ENCODE measurements around the gene ECEL1. TPM values are rescaled to one million over a fixed set of nuclear protein-coding genes. Genes with fewer than 3 reads are reported as not detected.
A peak's percentile ranks its signal among the peaks of the same experiment; 100 is the strongest.

The ECEL1 gene
- not detected in 2 replicates for total RNA-seq (2012; rRNA removed)
- not detected in 2 replicates for polyA plus RNA-seq (2012; rRNA removed)
- polyA plus RNA-seq (2012; cell fraction: cytosol; rRNA removed), result not detected in 2 replicates
- polyA plus RNA-seq (2012; cell fraction: nucleus; rRNA removed; ENCODE audit: low replicate concordance), result not detected in 2 replicates
- Bru-seq, nascent RNA, result not detected
- not detected for BruChase-seq, experiment 1, labeled RNA remaining after a 6-hour chase
- BruChase-seq, experiment 2, labeled RNA remaining after a 2-hour chase, result not detected
- long read RNA-seq, result 0 reads

- H4K91ac ChIP-seq (ENCODE audit: insufficient read depth, low read depth, low read length), result no peak within 1 kb of the TSS
- no peak within 1 kb of the TSS for H2BK5ac ChIP-seq (ENCODE audit: low read depth, low read length, poor library complexity, severe bottlenecking)
- H3K9me1 ChIP-seq (ENCODE audit: insufficient read depth, low read length), result no peaks in the 10 kb centered on the region
- no TSS peak for BruUV-seq (replicated peaks)
- H3K36me3 ChIP-seq (ENCODE audit: control insufficient read depth, insufficient read depth, low read length), result no peaks in the 10 kb centered on the region
- H3K9ac ChIP-seq (ENCODE audit: low read depth, low read length), result no peak within 1 kb of the TSS
- H3K56ac ChIP-seq (ENCODE audit: extremely low read depth, insufficient read depth, low read length), result no peak within 1 kb of the TSS
- ChIA-PET CTCF (no interaction called here), POLR2A (ENCODE audit: unreplicated experiment) (no interaction called here)
- H2BK120ac ChIP-seq (ENCODE audit: low read depth, low read length), result no peak within 1 kb of the TSS
- H3K4me2 ChIP-seq (ENCODE audit: low read depth, low read length), result no peak within 1 kb of the TSS
- WGBS, 2 experiments (ENCODE audit: extremely low coverage in 2 of 2, insufficient read length in 1 of 2), result 1% methylated on average over 33 of the region's 102 CpGs; no CpG with 5 or more reads in 1 of the 2 experiments
- ATAC-seq (ENCODE audit: low read depth) (peak; percentile 35; the same call in 1 of the 2 replicates), DNase-seq (no peak)
- H3K27me3 ChIP-seq (ENCODE audit: control insufficient read depth, insufficient read depth, low read length), result peaks cover 66% of the 10 kb centered on the region
- no peak within 1 kb of the TSS for H4K5ac ChIP-seq (ENCODE audit: low read depth, low read length)
- H3K23ac ChIP-seq (ENCODE audit: low read depth, low read length), result no peak within 1 kb of the TSS
- no peaks in the 10 kb centered on the region; the same call in 1 of the 2 replicates for H3K4me1 ChIP-seq (ENCODE audit: control insufficient read depth, insufficient read depth, low read length)
- H2AK5ac ChIP-seq (ENCODE audit: low read depth, low read length), result no peak within 1 kb of the TSS
- no peak within 1 kb of the TSS for H2AK9ac ChIP-seq (replicated peaks; ENCODE audit: low read depth, low read length, poor library complexity)
- dilution Hi-C loops (cut with HindIII; ENCODE audit: low sequenced_read_pairs, unreplicated experiment) (no loop called here), intact Hi-C loops (cut with micrococcal nuclease) (no loop called here), in situ Hi-C loops (cut with MboI; ENCODE audit: low sequenced_read_pairs) (no loop called here)
- no peak within 1 kb of the TSS for H3K18ac ChIP-seq (ENCODE audit: low read depth, low read length)
- H2AFZ ChIP-seq (replicated peaks; ENCODE audit: low read length, poor library complexity), result no peak within 1 kb of the TSS
- no peak within 1 kb of the TSS for H3K14ac ChIP-seq (replicated peaks; ENCODE audit: low read depth, low read length)
- H2BK15ac ChIP-seq (ENCODE audit: low read depth, low read length), result no peak within 1 kb of the TSS
- no peak for TF ChIP-seq MAFK (IDR thresholded peaks at IDR 0.05; ENCODE audit: low read depth, low read length)
- H3K4me3 ChIP-seq (ENCODE audit: insufficient read depth, low read depth, low read length), result no peak within 1 kb of the TSS
- H3K79me1 ChIP-seq (ENCODE audit: low read depth in 1 of 2, low read length in 2 of 2), result no peaks in the 10 kb centered on the region
- H4K20me1 ChIP-seq (ENCODE audit: insufficient read depth, low read length), result no peaks in the 10 kb centered on the region; the same call in 1 of the 2 replicates
- H3K9me3 ChIP-seq (ENCODE audit: control insufficient read depth, insufficient read depth, low read length), result no peaks in the 10 kb centered on the region
- H3K27ac ChIP-seq (ENCODE audit: insufficient read depth, low read length), result no peak within 1 kb of the TSS
- no peak within 1 kb of the TSS for H3K4ac ChIP-seq (ENCODE audit: low read depth, low read length)
- H4K8ac ChIP-seq (ENCODE audit: low read depth in 2 of 2, low read length in 2 of 2), result no peak within 1 kb of the TSS
- no peak within 1 kb of the TSS for H2BK20ac ChIP-seq (ENCODE audit: low read depth, low read length)
Observed at GRCh38 chr2:232487385-232488096, at the start of gene ECEL1. Gene ECEL1, minus strand, starts transcription at chr2:232487834. Its CDS starts 1,181 bp downstream, at chr2:232486653.
